Heart right ventricle (tissue), 16 donors: ENCODE measurements around the gene TUBGCP6. TPM values are rescaled to one million over a fixed set of nuclear protein-coding genes. Genes with fewer than 3 reads are reported as not detected.

Source experiments
- ATAC-seq, 8 donors: fragments of 200-7000 bp; cut with Tn5 transposase; one replicate each; pipeline ENCODE4 v1.9.1; 2020; ENCODE audit warnings: mild to moderate bottlenecking in 8 of 8, moderate library complexity in 8 of 8, moderate number of reproducible peaks in 1 of 8
- DNase-seq, 2 donors: peaks; one replicate each; pipeline ENCODE4 v3.0.0-alpha.2; 2020
- H3K27ac ChIP-seq, 10 donors: fragments of 200-600 bp; sonication (generic) in 2 of 10; one replicate each; pipeline versions ENCODE4 v1.5.0 to v1.8.0; 2020 to 2022; ENCODE audit warnings: mild to moderate bottlenecking in 3 of 10
- H3K27me3 ChIP-seq, 7 donors: fragments of 200-600 bp; one replicate each; pipeline ENCODE4 v1.8.0; 2021 to 2022; ENCODE audit warnings: mild to moderate bottlenecking in 2 of 7
- H3K36me3 ChIP-seq, 9 donors: fragments of 200-600 bp; sonication (generic) in 1 of 9; one replicate each; pipeline versions ENCODE4 v1.5.0 to v1.8.0; 2020 to 2022; ENCODE audit warnings: mild to moderate bottlenecking in 2 of 9
- H3K4me1 ChIP-seq, 9 donors: fragments of 200-600 bp; sonication (generic) in 1 of 9; one replicate each; pipeline versions ENCODE4 v1.5.0 to v1.8.0; 2020 to 2022; ENCODE audit warnings: mild to moderate bottlenecking in 4 of 9
- H3K4me3 ChIP-seq, 10 donors: fragments of 200-600 bp; sonication (generic) in 2 of 10; one replicate each; pipeline versions ENCODE4 v1.5.0 to v1.8.0; 2020 to 2022; ENCODE audit warnings: mild to moderate bottlenecking in 7 of 10, moderate library complexity in 2 of 10
- H3K9me3 ChIP-seq, 11 donors: fragments of 200-600 bp in 10 of 11; sonication (generic) in 2 of 11; one replicate each; pipeline versions ENCODE4 v1.5.0 to v1.8.0; 2013 to 2022; ENCODE audit warnings: mild to moderate bottlenecking in 2 of 11, control low read depth in 1 of 11, moderate library complexity in 1 of 11
- CTCF ChIP-seq, 9 donors: fragments of 200-600 bp; sonication (generic) in 2 of 9; IDR thresholded peaks; one replicate each; pipeline versions ENCODE4 v1.5.0 to v1.8.0; 2021 to 2022; ENCODE audit warnings: antibody characterized with exemption in 9 of 9, mild to moderate bottlenecking in 5 of 9, moderate library complexity in 1 of 9
- WGBS, 2 donors: extraction: QIAGEN DNeasy Blood & Tissue Kit; methylation state at CpG; one replicate each; pipeline ENCODE4 v1.1.7; 2013; ENCODE audit warnings: inconsistent platforms in 1 of 2; 5-methylcytosine and 5-hydroxymethylcytosine counted together
- intact Hi-C, 10 donors: fragments of 100-400 bp; cut with DNase I; formaldehyde crosslinking; loops; one replicate each; pipeline versions ENCODE4 v1.11.1 to v1.14.2; 2022
- polyA plus RNA-seq, 2 donors: library from polyadenylated mRNA; stranded (reverse); fragments of 200-250 nt; gene quantifications; one replicate each; pipeline ENCODE4 v1.2.3, GENCODE V29; 2013
- total RNA-seq, 10 donors: library from RNA; stranded (reverse); fragmentation: NEBNext Ultra II Directional in 3 of 10; extraction: Animal tissue kit (Norgen Biotek cat#: 25700) in 3 of 10; gene quantifications; one replicate each; pipeline versions ENCODE4 v1.2.1 to v1.2.4, GENCODE V29; 2021 to 2023
- donor health status: Arrhythmogenic right ventricular cardiomyopathy.
- donor health status: ischemic (EF 13 %, LVEDD 7.1; RV severe dilation, severe dysfunction).
- donor health status: healthy with polysubstance abuse.
- donor health status: DM: no; HTN: yes; CAD: no.
- donor health status: DM: no; HTN: no; CAD: no.
- donor health status: ischemic (EF 25% LVEDD 6.9; RV normal size, moderate dysfunction).
- donor health status: ischemic (EF 25% LVEDD 5.7; RV mildly dilated, moderate dysfunction).
- donor health status: healthy.
- donor health status: DM: yes; HTN: yes; CAD: no.
- donor health status: Ischemic cardiomyopathy.
- donor health status: ischemic (EF 35%, LVEDD 5.7; RV mildly dilated, moderate dysfunction).
- donor health status: nonischemic (EF 11% LVEDD 7.7; RV severe dilation, severe dysfunction).
- donor health status: DM: yes; HTN: yes; CAD: no.
- donor health status: PGD.
- donor health status: ischemic (EF 29% LVEDD 5.4; RV normal size, mild dysfunction).
- donor health status: nonischemic (EF 23%, LVEDD 6.1; RV moderate dilation, normal function).

Gene TUBGCP6
- total and polyA plus RNA-seq, 12 donors: 14.2 to 40.7 (median 18.5) TPM

DNA sequence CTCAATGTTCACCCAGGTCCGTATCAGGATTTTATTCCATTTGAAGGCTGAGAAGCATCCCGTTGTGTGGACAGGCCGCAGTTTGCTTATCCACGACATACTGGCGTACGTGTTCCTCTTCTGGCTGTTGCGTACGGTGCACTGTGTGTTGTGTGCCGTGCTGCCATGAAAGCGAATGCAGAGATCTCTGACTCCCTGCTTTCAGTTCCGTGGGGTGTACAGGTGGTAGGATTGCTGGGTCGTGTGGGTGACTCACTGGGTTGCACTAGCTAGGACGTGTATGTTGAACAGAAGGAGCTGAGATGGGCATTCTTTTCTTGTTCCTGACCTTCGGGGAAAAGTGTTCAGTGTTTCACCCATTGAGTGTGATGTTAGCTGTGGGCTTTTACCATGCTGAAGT lies 33.7 kb downstream of the TUBGCP6 start:
- Histone ChIP-seq H3K4me3 (no peak overlapping the region), H3K27ac (no peak overlapping the region), H3K36me3 (peaks cover 0 to 95% (median 45%) of the 10 kb centered on the region in 9 donors), H3K4me1 (peaks cover 9 to 31% (median 14%) of the 10 kb centered on the region in 9 donors), H3K9me3 (no peaks in the 10 kb centered on the region), H3K27me3 (no peaks in the 10 kb centered on the region)
- TF ChIP-seq CTCF (IDR thresholded peaks at IDR 0.05): no peak
- DNase-seq (no peak), ATAC-seq (no peak)
- intact Hi-C loops: loop anchor here in 2 of 10 donors (2.0 to 5.0 kb wide), 2 partner anchors 64 kb away; no protein-coding TSS in a partner anchor
- WGBS, 2 donors: 87 to 91% methylated on average over 14 of the region's 14 CpGs

DNA sequence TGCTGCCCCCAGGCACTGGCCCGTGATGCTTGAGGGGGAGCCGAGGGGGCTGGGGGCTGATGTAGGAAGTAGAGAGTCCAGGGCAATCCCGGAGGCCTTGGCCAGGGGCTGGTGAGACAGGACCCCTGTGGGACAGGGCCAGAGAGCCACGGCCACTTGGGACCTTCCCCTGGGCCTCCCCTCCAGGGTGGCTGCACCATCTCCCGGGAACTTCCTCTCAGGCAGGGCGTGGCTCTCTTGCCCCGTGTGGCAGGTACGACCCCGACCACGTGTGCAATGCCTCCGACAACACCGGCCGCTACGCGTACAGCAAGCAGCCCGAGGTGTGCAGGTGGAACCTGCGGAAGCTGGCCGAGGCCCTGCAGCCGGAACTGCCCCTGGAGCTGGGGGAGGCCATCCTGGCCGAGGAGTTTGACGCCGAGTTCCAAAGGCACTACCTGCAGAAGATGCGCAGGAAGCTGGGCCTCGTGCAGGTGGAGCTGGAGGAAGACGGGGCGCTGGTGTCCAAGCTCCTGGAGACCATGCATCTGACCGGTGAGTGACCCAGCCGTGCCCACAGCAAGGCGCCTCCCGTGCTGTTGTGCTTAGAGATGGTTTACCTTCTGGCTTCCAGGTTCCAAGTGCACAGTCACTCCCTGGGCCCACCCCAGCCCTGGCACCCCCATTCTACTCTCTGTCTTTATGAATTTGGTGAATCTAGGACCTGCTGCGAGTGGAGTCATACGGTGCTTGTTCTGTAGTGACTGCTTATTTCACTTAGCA lies 34.3 kb downstream of the TUBGCP6 start:
- Histone ChIP-seq H3K4me3 (no peak overlapping the region), H3K27me3 (no peaks in the 10 kb centered on the region), H3K9me3 (no peaks in the 10 kb centered on the region), H3K36me3 (peaks cover 0 to 95% (median 40%) of the 10 kb centered on the region in 9 donors), H3K27ac (no peak overlapping the region), H3K4me1 (peaks cover 13 to 31% (median 20%) of the 10 kb centered on the region in 9 donors)
- ATAC-seq (peak in 1 of 8 donors; percentile 8), DNase-seq (no peak)
- TF ChIP-seq CTCF (IDR thresholded peaks at IDR 0.05): no peak
- intact Hi-C loops: loop anchor here in 3 of 10 donors (1.0 to 5.0 kb wide), 3 partner anchors 63 to 64 kb away; no protein-coding TSS in a partner anchor
- 87 to 93% methylated on average over 31 to 32 of the region's 32 CpGs for WGBS, 2 donors

GRCh38 chr22:50209893-50210292 lies 34.9 kb downstream of the TUBGCP6 start:
- H3K4me1 ChIP-seq: peaks cover 13 to 36% (median 23%) of the 10 kb centered on the region in 9 donors
- peaks cover 0 to 94% (median 37%) of the 10 kb centered on the region in 9 donors for H3K36me3 ChIP-seq
- H3K9me3 ChIP-seq: no peaks in the 10 kb centered on the region
- no peaks in the 10 kb centered on the region for H3K27me3 ChIP-seq
- no peak overlapping the region for H3K4me3 ChIP-seq
- peak; percentile 74 to 86 (median 83) for TF ChIP-seq CTCF (IDR thresholded peaks at IDR 0.05)
- 62 to 65% methylated on average over 20 of the region's 20 CpGs for WGBS, 2 donors
- DNase-seq (peak in 1 of 2 donors; percentile 58), ATAC-seq (peak in 7 of 8 donors; percentile 15 to 55 (median 34))
- H3K27ac ChIP-seq: no peak overlapping the region
- intact Hi-C loops: loop anchor here in 7 of 10 donors (1.0 to 10.0 kb wide), 8 partner anchors 58 to 283 kb away; no protein-coding TSS in a partner anchor

DNA sequence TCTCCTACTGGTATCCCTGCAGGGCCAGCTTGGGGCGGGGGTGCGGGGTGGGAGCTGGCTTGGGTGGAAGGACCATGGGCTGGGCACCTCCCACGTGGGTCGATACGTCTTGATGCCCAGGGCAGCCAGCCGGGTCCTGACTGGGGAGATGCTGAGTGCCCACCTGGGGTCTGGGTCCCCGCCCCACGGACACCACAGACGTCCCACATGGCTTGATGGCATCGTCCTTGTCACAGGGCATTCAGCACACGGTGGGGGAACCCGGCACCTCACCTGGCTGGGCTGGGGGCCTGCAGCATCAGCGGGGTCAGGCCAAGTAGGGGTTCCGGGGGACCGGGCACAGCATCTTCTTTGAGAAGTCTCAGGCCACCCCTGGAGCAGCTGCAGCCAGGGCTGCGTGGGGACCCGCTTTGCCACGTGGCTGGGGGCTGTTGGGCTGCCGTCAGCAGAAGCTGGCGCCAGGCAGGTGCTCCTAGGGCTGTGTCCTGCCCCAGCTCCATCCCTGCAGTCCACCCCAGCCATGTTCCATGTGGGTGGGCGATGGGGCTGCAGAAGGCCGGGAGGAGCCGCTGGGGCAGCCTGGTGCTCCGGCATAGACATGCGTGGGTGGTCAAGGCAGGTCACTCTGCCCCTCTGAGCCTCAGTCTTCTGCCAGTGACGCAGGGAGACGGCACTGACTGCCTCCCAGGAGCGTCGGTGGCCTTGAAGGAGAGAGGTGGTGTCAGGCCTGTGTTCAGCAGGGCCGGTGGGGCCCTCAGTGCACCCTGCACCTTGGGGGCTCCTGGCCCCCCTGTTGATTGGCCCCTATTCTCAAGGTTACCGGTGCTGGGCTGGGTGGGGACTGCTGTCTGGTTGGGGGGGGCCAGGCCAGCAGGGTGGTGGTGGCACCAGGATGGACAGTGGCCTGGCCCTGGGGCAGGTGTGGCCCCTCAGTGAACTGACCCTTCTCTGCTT lies 35.6 kb downstream of the TUBGCP6 start:
- no peak overlapping the region for H3K27ac ChIP-seq
- no peak for DNase-seq
- peaks cover 13 to 38% (median 24%) of the 10 kb centered on the region in 9 donors for H3K4me1 ChIP-seq
- no peak overlapping the region for H3K4me3 ChIP-seq
- H3K9me3 ChIP-seq: no peaks in the 10 kb centered on the region
- H3K27me3 ChIP-seq: no peaks in the 10 kb centered on the region
- intact Hi-C loops: loop anchor here in 5 of 10 donors (2.0 to 10.0 kb wide), 5 partner anchors 57 to 282 kb away; no protein-coding TSS in a partner anchor
- TF ChIP-seq CTCF (IDR thresholded peaks at IDR 0.05): no peak
- H3K36me3 ChIP-seq: peaks cover 0 to 94% (median 37%) of the 10 kb centered on the region in 9 donors
- peak in 6 of 8 donors; percentile 1 to 18 (median 5) for ATAC-seq
- WGBS, 2 donors: 81 to 82% methylated on average over 31 of the region's 31 CpGs
